H1 (cell line): ENCODE measurements around the gene RXRA. TPM values are rescaled to one million over a fixed set of nuclear protein-coding genes. Genes with fewer than 3 reads are reported as not detected.

Experiments used
- BRCA1 ChIP-seq: IDR thresholded peaks from 2 replicates; pipeline ENCODE4 v1.6.1; 2012; ENCODE audit warnings: low read depth, low read length, improper control_type of control experiment
- CBX5 ChIP-seq: fragments of 300-800, 300-1000 bp; sonication (generic); IDR thresholded peaks from 2 replicates; pipeline ENCODE4 v1.7.1; 2016; ENCODE audit warnings: antibody characterized with exemption, low read length, low read depth
- CHD1 ChIP-seq: IDR thresholded peaks from 2 replicates; pipeline ENCODE4 v1.6.1; 2012; ENCODE audit warnings: low read depth, low read length, improper control_type of control experiment
- SAP30 ChIP-seq: fragments of 300-600 bp; sonication (generic); IDR thresholded peaks from 2 replicates; pipeline ENCODE4 v1.7.1; 2012; ENCODE audit warnings: low read length, moderate library complexity, mild to moderate bottlenecking, inconsistent platforms; ENCODE audit not compliant: insufficient read depth, insufficient replicate concordance
- TAF1 ChIP-seq: IDR thresholded peaks from 2 replicates; pipeline ENCODE4 v1.6.1; 2011; ENCODE audit warnings: mild to moderate bottlenecking, low read depth, low read length
- polyA plus RNA-seq, 7 experiments: library from polyadenylated mRNA; depleted of rRNA in 3 of 7; stranded (reverse) in 5 of 7; unstranded in 2 of 7; fragments of >200 nt in 5 of 7; fragments of 200-250 nt in 2 of 7; gene quantifications; 1 replicate in 5 of 7; 2 replicates in 1 of 7; 4 replicates in 1 of 7; pipeline versions ENCODE4 v1.2.1 to v1.2.3, GENCODE V29; 2011 to 2013; ENCODE audit warnings: missing spikeins in 2 of 7, mixed read lengths in 2 of 7
- total RNA-seq: library from RNA; stranded (reverse); fragmentation: NEBNext Ultra II Directional; extraction: Animal tissue kit (Norgen Biotek cat#: 25700); gene quantifications from 2 replicates; pipeline ENCODE4 v1.2.1, GENCODE V29; 2021

The RXRA gene
- total and polyA plus RNA-seq, 2 of the 8 experiments (the other 6 are each of a cell fraction or from before 2014, with no cell fraction given): 9.8 to 29.4 TPM

GRCh38 chr9:134431095-134431494, 104.8 kb downstream of the RXRA start (continued):
- TF ChIP-seq BRCA1 (no peak), CHD1 (no peak), SAP30 (no peak), CBX5 (no peak), TAF1 (no peak)
